Neural progenitor cell (in vitro differentiated cells): Measurements from ENCODE around the gene FERMT3.

ENCODE experiments used
- CTCF ChIP-seq: fragments of 200-600 bp; sonication (generic); IDR thresholded peaks from 2 replicates; pipeline ENCODE4 v1.5.1; 2017; ENCODE audit warnings: antibody characterized with exemption, mild to moderate bottlenecking
- EZH2 ChIP-seq: fragments of 200-600 bp; sonication (generic); IDR thresholded peaks from 2 replicates; pipeline ENCODE4 v1.6.1; 2017; ENCODE audit warnings: antibody characterized with exemption, mild to moderate bottlenecking, moderate library complexity

GRCh38 chr11:64244107-64244506, 37.6 kb downstream of the FERMT3 start:
- no peak for TF ChIP-seq CTCF
- TF ChIP-seq EZH2: no peak
